IMR-90 (cell line): ENCODE data around the gene CAND1.
"Not testable (repeated sequence)": the region's sequence is repeated elsewhere in the genome, so short reads cannot be mapped to it uniquely, and the experiment has no call there.

Experiments
- BHLHE40 ChIP-seq: fragments of 150-350 bp; IDR thresholded peaks from 2 replicates; pipeline ENCODE4 v1.6.1; 2016; ENCODE audit warnings: mild to moderate bottlenecking, low read depth, low read length
- CEBPB ChIP-seq: IDR thresholded peaks from 2 replicates; pipeline ENCODE4 v1.6.1; 2012; ENCODE audit warnings: low read depth, low read length, improper control_type of control experiment
- CTCF ChIP-seq: conservative IDR thresholded peaks from 2 replicates; pipeline ENCODE4 v1.5.1; 2012; ENCODE audit warnings: mild to moderate bottlenecking, low read depth, low read length, improper control_type of control experiment
- FOS ChIP-seq: fragments of 150-350 bp; IDR thresholded peaks from 2 replicates; pipeline ENCODE4 v1.6.1; 2016; ENCODE audit warnings: low read depth, low read length
- MAFK ChIP-seq: IDR thresholded peaks from 2 replicates; pipeline ENCODE4 v1.6.1; 2012; ENCODE audit warnings: low read depth, low read length, improper control_type of control experiment
- MAZ ChIP-seq: IDR thresholded peaks from 2 replicates; pipeline ENCODE4 v1.6.1; 2012; ENCODE audit warnings: low read depth, mild to moderate bottlenecking, low read length, improper control_type of control experiment, moderate library complexity, borderline replicate concordance
- MXI1 ChIP-seq: IDR thresholded peaks from 2 replicates; pipeline ENCODE4 v1.6.1; 2012; ENCODE audit warnings: low read depth, mild to moderate bottlenecking, low read length, moderate library complexity, borderline replicate concordance
- NFE2L2 ChIP-seq: fragments of 150-350 bp; IDR thresholded peaks from 2 replicates; pipeline ENCODE4 v1.6.1; 2016; ENCODE audit warnings: low read depth, mild to moderate bottlenecking, low read length
- POLR2A ChIP-seq: IDR thresholded peaks from 2 replicates; pipeline ENCODE4 v1.6.1; 2012; ENCODE audit warnings: mild to moderate bottlenecking, low read depth, low read length
- RAD21 ChIP-seq: IDR thresholded peaks from 2 replicates; pipeline ENCODE4 v1.6.1; 2012; ENCODE audit warnings: low read length, improper control_type of control experiment
- RCOR1 ChIP-seq: IDR thresholded peaks from 2 replicates; pipeline ENCODE4 v1.6.1; 2012; ENCODE audit warnings: mild to moderate bottlenecking, low read length, improper control_type of control experiment; ENCODE audit not compliant: insufficient replicate concordance
- SMC3 ChIP-seq: fragments of 150-350 bp; IDR thresholded peaks from 2 replicates; pipeline ENCODE4 v1.6.1; 2016; ENCODE audit warnings: low read depth, mild to moderate bottlenecking, antibody characterized with exemption, low read length, moderate library complexity
- USF2 ChIP-seq: fragments of 150-350 bp; IDR thresholded peaks from 2 replicates; pipeline ENCODE4 v1.6.1; 2017; ENCODE audit warnings: mild to moderate bottlenecking, antibody characterized with exemption, low read length, low read depth
- TF ChIP-seq, protein P1 (sequence below): fragments of 150-350 bp; IDR thresholded peaks from 2 replicates; pipeline ENCODE4 v1.6.1; 2016; ENCODE audit warnings: low read depth, mild to moderate bottlenecking, low read length, moderate library complexity, borderline replicate concordance

DNA sequence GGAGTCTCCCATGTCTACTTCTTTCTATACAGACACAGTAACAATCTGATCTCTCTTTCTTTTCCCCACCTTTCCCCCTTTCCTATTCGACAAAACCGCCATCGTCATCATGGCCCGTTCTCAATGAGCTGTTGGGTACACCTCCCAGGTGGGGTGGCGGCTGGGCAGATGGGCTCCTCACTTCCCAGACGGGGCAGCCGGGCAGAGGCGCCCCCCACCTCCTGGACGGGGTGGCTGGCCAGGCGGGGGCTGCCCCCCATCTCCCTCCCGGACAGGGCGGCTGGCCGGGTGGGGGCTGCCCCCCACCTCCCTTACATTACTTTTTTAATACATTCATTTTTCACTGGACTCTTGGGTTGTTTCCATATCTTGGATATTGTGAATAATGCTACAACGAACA, 71.9 kb downstream of the CAND1 start:
- not testable (repeated sequence) for TF ChIP-seq RAD21, MAFK, FOS, CTCF, POLR2A, CEBPB, RCOR1, NFE2L2, USF2, BHLHE40, MAZ, SMC3, MXI1
- TF ChIP-seq, protein P1, sequence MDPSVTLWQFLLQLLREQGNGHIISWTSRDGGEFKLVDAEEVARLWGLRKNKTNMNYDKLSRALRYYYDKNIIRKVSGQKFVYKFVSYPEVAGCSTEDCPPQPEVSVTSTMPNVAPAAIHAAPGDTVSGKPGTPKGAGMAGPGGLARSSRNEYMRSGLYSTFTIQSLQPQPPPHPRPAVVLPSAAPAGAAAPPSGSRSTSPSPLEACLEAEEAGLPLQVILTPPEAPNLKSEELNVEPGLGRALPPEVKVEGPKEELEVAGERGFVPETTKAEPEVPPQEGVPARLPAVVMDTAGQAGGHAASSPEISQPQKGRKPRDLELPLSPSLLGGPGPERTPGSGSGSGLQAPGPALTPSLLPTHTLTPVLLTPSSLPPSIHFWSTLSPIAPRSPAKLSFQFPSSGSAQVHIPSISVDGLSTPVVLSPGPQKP: not testable (repeated sequence)
